Activated CD8-positive, alpha-beta memory T cell treated with anti-CD3 and anti-CD28 coated beads for 36 hours (primary cell): ENCODE data around the gene RPL35A. TPM values are rescaled to one million over a fixed set of nuclear protein-coding genes. Genes with fewer than 3 reads are reported as not detected.
"Not testable (repeated sequence)": the region's sequence is repeated elsewhere in the genome, so short reads cannot be mapped to it uniquely, and the experiment has no call there.

ENCODE experiments used
- CTCF ChIA-PET: fragments of 350-600 bp; sonication (Branson Sonifier 250); formaldehyde crosslinking; loops from one replicate; lab custom pipeline; 2021; ENCODE audit warnings: antibody characterized with exemption; lab: Charles Lee
- POLR2A ChIA-PET: fragments of 350-600 bp; sonication (Branson Sonifier 250); formaldehyde crosslinking; loops from one replicate; lab custom pipeline; 2021; ENCODE audit warnings: antibody characterized with exemption; lab: Charles Lee
- total RNA-seq, 2 experiments: library from RNA; stranded (reverse); gene quantifications; one replicate each; pipeline ENCODE4 v1.2.3, GENCODE V29; 2021

The RPL35A gene
- 1,000 to 10,000 TPM; 1,342 to 1,357 TPM for total RNA-seq

DNA sequence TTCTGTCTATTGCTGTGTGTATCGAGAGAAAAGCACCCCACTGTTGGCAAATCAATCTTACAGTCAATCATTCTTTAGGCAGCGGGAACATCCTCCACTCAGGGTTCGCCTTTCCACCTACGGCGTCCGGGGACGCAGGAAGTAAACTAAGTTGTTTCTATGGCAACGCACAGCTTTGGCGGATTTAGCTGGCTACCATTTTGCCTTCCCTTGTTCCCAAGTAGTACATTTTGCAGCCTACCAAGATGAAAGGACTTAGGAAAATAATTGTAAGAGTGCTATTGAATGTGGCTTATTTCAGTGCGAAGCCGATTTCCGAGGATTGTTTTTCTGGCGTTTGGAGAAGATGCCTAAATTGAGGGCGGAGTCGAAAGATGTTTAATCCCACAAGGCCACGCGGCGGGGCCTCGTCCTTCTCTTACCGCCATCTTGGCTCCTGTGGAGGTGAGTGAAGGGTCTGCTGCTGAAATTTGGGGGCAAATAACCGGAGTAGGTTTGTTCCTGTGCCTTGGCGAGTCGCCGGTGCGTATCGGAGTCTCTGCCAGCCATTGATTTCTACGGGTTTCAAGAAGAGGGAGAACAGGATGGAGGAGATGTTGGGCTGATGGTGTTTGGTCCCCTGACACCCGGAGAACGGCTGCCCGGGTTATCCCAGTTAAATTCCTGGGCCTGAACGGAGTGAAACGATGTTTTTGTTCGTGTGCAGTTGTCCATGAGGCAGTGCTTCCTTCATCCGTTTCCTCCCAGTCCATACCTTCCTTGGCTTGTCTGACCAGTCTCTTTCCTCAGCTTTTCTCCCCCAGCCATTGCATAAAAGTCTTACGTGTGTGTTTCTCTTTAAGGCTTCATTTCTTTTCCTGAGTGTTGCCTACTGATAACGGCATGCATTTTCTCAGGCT lies at the start of gene RPL35A:
RPL35A (plus strand) TSS at position 413 of the 899 bp plus-strand sequence. CDS start 778 bp downstream, outside the sequence.
- POLR2A ChIA-PET: interaction anchor here (0.9 to 2.5 kb wide), 4 partner anchors 9 to 131 kb away, joined by 4 to 9 read pairs (median 6); no protein-coding TSS in a partner anchor
- CTCF ChIA-PET: interaction anchor here (0.6 to 1.8 kb wide), 6 partner anchors 9 to 131 kb away, joined by 3 to 7 read pairs (median 4); partner anchors contain the start of gene LMLN

DNA sequence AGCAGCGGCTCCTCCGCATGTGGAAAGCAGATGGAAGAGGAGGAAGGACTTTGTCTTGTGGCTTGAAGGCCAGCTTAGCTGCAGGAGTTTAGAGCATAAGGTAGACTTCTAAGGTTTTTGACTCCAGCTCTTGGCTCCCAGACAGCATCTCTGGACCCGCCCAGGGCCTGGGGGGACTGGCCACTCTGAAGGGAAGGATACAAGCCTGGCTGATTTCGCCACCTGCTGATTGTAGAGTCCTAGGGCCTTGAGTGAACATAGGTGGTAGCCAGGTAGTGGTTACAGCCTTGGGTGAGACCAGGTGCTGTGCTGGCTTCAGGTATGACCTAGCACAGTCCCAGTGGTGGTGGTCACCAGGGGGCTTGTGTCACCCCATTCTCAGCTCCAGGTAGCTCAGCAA lies 48.4 kb upstream of the RPL35A start:
- ChIA-PET POLR2A (no interaction called here), CTCF (interaction anchor here (0.6 kb wide), 2 partner anchors 16 to 174 kb away, joined by 3 read pairs; no protein-coding TSS in a partner anchor)

DNA sequence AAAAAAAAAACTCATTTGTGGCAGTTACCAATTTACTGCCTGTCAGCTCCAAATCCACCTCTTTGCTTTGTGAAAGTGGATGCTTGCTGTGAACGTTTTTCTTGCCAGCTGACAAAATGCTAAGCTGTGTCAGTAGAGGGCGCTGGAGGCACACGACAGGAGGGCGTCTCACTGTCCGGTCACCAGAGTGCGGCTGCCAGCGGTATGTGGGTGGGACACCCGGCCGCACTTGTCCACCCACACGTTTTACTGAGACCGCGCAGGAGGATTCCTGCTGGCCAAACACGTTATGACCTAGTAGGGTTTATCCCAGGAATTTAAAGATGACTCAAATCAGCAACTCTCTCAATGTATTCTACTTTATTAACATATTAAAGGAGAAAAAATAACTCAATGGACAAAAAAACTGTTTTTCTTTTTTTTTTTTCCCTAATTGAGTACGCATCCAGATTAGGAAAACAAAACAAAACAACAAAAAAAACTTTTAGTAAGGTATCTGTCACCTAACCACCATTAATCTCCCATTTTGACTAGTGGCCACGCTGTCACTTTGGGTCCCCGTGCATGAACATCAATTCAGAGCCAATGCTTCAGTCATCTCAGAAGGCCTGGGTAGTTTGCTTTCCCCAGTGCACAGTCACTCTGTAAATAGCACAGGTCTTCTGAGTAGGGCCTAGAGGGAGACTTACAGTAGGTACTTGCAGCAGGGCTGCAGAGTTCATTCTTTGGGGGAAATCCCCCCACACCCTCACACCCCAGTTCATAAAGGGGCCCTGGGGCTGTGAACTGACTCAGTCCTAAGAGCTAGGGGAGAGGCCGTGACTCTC lies 43.8 kb upstream of the RPL35A start:
- ChIA-PET POLR2A (interaction anchor here (0.7 to 1.8 kb wide), 3 partner anchors 28 to 47 kb away, joined by 3 to 9 read pairs (median 4); partner anchors contain the start of gene RPL35A), CTCF (interaction anchor here (0.6 to 4.0 kb wide), 18 partner anchors 9 to 187 kb away, joined by 3 to 28 read pairs (median 4); partner anchors contain the start of gene RPL35A)

DNA sequence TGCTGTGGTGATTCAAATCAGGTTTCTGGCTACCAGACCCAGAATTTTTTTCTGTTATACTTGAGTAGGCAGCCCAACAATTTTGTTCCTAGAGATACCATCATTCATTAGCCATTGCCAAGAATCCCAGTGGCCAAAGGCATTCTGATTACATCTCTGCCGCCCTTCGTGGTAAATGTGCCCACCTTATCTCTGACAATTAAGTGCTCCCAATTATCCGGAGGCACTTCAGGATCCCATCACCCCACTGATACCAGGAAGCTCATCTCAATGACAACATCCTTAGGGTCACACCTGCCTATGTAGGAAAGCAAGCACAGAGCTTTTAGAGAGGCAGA lies 43.2 kb upstream of the RPL35A start:
- ChIA-PET CTCF (interaction anchor here (0.6 to 4.0 kb wide), 5 partner anchors 19 to 174 kb away, joined by 3 to 28 read pairs (median 7); no protein-coding TSS in a partner anchor), POLR2A (interaction anchor here (1.3 to 1.8 kb wide), 2 partner anchors 28 to 43 kb away, joined by 4 to 9 read pairs; partner anchors contain the start of gene RPL35A)

DNA sequence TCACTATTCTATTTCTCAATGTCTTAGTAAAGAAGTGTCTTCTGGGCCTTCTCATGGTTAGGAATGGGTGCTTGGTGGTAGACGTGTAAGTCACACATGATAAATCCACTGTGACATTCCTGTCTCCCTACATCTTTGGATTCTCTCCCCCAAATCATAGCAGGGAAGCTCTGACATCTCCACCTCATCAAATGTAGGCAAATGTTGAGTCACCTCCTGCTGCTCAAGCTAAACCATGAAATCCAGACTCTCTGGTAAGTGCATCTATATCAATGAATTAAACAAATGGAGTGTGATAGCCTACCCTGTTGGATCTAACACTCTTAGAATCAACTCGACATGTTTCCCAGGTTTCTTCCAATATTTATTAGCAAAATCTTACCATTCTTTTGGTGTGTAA lies 42.8 kb upstream of the RPL35A start:
- ChIA-PET POLR2A (interaction anchor here (1.3 to 1.8 kb wide), 2 partner anchors 27 to 43 kb away, joined by 4 to 9 read pairs; partner anchors contain the start of gene RPL35A), CTCF (interaction anchor here (0.6 to 4.0 kb wide), 5 partner anchors 19 to 173 kb away, joined by 3 to 28 read pairs (median 7); no protein-coding TSS in a partner anchor)

DNA sequence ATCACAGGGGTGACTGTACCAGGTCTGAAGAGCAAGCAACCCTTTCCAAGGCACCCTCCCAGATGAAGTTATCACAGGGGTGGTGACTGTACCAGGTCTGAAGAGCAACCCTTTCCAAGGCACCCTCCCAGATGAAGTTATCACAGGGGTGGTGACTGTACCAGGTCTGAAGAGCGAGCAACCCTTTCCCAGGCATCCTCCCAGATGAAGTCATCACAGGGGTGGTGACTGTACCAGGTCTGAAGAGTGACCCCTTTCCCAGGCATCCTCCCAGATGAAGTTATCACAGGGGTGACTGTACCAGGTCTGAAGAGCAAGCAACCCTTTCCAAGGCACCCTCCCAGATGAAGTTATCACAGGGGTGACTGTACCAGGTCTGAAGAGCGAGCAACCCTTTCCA lies 41.4 kb upstream of the RPL35A start:
- CTCF ChIA-PET: interaction anchor here (1.1 kb wide), 1 partner anchor 172 kb away, joined by 3 read pairs; no protein-coding TSS in a partner anchor
- POLR2A ChIA-PET: not testable (repeated sequence)

DNA sequence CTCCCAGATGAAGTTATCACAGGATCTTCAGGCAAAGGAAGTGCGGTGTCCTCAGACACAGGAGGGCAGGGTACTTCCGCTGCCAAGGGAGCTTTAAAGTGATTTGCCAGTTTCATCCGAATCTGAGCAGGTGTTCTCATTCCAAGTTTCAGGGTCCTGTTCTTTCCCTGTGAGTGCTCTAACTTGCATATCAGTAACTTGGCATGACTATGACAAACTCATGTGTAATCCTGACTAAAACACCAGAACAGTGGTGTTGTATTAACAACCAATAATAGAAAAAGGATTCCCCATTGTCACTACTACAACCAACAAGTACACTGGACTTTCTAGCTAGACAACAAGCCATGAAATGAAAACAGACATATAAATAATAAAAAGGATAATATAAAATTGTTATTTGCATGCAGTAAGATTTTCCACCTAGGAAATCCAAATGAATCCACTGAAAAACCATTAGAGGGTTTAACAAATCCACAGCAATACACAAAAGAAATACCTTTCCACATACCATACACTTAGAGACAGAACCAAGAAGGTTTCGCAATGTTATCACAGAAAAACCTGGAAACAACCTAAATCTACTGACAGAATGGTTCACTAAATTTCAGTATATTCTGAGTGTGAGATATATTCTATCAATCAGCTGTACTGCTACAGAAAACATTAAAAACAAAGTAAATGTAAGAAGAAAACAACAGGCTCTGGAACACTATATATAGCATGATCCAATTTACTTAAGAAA lies 40.9 kb upstream of the RPL35A start:
- ChIA-PET POLR2A (no interaction called here), CTCF (interaction anchor here (1.1 kb wide), 1 partner anchor 171 kb away, joined by 3 read pairs; no protein-coding TSS in a partner anchor)

DNA sequence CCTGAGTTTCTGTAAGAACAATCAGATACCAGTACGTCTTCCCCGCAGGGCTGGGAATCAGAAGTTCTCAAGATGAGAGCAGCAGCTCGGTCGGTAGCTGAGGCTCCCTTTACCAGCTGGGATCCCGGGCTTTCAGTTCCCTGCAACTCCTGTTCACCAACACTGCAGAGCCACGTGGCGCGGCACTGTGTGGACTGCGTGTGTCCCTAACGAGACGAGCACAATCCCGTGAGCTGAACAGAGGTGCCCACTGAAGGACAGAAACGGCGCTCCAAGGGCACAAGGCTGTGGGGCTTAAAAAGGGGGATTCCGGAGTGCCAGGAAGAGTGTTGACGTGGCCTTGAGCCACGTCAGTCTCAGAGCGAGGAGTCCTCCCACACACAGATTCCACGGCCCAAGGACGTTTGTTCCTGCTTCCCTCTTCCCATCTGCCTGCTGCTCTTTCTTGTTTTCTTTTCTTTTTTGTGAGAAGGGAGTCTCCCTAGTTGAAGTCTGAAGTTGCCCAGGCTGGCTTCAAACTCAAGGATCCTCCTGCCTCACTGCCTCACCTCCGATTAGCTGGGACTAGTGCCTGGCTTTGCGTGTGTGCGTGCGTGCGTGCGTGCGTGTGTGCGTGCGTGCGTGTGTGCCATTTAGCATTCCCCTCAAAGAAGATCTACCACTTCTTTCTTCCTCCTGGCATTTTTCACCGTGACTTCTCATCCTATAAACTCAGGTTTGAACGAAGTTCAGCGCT lies 37.1 kb upstream of the RPL35A start:
- ChIA-PET CTCF (no interaction called here), POLR2A (no interaction called here)

DNA sequence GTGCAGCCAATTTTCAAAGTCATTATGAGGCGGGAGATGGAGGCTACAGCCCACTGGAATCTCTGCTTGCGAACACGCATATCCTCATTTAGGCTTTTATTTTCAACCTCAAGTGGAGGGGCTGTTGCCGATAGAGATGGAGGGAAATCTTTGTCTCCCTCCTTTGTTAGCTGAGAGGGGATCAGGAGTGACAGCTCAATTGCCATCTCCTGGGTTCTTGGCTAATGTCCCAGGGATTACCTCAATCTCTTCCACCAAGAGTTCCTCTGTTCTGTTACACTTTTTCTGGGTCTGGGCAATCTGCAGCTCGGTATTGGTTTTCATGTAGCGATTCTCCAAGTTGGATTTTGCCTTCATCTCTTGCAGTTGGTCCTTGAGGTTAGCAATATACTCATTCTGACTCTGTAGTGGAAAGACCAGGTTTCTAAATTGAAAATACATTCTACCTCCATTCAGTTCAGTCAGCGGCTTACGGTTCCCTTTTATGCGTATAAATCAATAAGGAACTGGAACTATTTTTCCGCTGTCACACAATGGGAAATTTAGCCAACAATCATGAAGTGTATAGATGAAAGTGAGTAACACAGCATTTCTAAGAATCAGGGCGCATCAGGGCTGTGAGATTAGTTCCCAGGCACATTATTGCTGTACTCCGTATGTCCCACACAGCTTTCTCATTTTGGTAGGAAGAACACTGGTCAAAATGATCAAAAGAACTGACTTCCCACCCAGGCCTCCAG lies 36.2 kb upstream of the RPL35A start:
- POLR2A ChIA-PET: no interaction called here

DNA sequence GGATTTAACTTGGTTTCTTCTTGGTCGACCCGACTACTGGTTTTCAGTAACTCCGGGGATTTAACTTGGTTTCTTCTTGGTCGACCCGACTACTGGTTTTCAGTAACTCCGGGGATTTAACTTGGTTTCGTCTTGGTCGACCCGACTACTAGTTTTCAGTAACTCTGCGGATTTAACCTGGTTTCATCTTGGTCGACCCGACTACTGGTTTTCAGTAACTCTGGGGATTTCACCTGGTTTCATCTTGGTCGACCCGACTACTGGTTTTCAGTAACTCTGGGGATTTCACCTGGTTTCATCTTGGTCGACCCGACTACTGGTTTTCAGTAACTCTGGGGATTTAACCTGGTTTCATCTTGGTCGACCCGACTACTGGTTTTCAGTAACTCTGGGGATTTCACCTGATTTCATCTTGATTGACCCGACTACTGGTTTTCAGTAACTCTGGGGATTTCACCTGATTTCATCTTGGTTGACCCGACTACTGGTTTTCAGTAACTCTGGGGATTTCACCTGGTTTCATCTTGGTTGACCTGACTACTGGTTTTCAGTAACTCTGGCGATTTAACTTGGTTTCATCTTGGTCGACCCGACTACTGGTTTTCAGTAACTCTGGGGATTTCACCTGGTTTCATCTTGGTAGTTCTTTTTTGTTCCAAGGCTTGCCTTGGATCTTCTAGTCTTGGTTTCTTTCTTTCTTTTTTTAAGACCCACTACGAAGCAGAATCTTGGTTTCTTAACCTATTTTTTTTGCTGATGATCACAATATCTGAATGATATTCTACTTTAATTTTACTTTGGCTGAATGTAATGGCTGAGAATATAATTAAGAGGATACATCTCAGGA lies 28.3 kb upstream of the RPL35A start:
- POLR2A ChIA-PET, CTCF ChIA-PET: not testable (repeated sequence)

More for the DNA sequence above, 36.2 kb upstream of the RPL35A start:
- CTCF ChIA-PET: no interaction called here

DNA sequence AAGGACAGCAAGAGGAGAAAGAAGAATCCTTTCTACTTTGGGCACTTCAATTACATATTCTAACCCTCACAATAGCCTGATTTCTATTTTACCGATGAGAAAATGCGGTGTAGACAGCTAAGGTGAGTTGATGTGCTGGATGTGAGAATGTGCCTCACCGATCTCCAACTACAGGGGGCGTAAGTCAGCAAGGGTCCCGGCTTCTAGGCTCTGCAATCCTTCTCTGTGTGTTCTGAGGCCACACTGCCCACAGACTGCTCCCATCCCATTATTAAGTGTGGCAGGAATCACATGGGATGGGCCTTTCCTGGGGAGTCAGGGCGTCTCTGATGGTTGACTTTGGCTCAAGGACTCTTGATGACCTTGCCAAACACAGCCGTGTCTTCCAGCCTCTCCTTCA lies 23.6 kb upstream of the RPL35A start:
- CTCF ChIA-PET: interaction anchor here (1.1 to 2.2 kb wide), 3 partner anchors 16 to 84 kb away, joined by 3 to 7 read pairs (median 3); no protein-coding TSS in a partner anchor
- POLR2A ChIA-PET: interaction anchor here (0.6 kb wide), 1 partner anchor 17 kb away, joined by 5 read pairs; no protein-coding TSS in a partner anchor

DNA sequence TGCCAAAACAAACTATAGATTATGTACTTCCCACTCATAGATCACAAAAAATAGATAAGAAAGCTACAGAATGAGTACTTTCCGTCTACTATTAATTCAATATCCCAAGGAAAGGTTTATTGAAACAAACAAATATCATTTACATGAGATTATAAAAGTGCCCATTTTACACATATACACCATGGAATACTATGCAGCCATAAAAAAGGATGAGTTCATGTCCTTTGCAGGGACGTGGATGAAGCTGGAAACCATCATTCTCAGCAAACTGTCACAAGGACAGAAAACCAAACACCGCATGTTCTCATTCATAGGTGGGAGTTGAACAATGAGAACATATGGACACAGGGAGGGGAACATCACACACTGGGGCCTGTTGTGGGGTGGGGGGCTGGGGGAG lies 22.4 kb upstream of the RPL35A start:
- CTCF ChIA-PET: interaction anchor here (0.6 to 2.2 kb wide), 2 partner anchors 14 to 147 kb away, joined by 3 to 7 read pairs; no protein-coding TSS in a partner anchor
- POLR2A ChIA-PET: not testable (repeated sequence)

DNA sequence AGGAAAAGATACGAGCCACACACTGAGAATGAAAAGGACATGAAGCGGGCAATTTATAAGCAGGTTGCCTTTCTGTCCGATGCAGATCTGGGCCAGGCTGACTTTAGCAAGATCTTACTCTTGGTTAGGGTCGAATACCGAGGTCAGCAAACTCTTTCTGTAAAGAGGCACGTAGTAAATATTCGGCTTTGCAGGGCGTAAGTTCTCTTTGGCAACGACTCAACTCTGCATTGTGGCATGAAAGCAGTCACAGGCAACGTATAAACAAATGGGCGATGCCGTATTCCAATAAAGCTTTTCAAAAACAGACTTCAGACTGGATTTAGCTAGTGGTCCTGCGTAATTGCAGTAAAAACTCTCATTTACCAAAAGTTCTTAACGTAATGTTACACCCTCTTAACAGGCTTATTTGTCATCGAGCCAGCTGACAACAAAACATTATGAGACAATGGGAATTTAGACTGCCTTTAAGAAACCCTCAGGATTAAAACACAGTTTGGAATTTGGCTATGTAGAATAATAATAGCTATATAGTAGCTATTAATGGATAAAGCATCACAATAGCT lies 13.1 kb upstream of the RPL35A start:
- ChIA-PET CTCF (interaction anchor here (1.2 kb wide), 1 partner anchor 31 kb away, joined by 4 read pairs; no protein-coding TSS in a partner anchor), POLR2A (no interaction called here)

DNA sequence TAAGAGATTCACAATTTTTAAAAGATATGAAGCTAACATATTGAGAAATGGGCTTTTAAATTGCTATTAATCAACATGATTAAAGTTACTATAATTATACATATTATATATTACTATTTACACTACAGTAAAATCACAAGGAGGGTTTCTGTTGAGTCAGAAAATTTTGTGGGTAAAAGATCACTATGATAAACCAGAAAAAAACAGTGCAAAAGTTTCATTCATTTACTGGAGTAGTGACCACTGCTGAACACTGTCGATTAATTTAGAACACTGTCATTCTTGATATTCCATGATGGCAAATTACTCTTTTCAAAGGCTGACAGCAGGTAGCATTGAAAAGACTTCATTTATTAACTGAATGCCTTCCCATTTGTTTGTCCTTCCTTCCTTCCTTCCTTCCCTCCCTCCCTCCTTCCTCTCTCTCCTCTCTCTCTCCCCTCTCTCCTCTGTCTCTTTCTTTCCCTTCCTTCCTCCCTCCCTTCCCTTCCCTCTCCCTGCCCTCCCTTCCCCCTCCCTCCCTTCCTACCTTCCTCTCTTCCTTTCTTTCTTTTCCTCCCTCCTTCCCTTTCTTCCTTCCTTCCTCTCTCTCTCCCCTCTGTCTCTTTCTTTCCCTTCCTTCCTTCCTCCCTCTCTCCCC lies 9.1 kb upstream of the RPL35A start:
- ChIA-PET CTCF (interaction anchor here (0.6 kb wide), 1 partner anchor 20 kb away, joined by 4 read pairs; no protein-coding TSS in a partner anchor), POLR2A (no interaction called here)
